GM18499 (cell line): Measurements from ENCODE around the gene TMEM52.
"Not testable (repeated sequence)": the region's sequence is repeated elsewhere in the genome, so short reads cannot be mapped to it uniquely, and the experiment has no call there.

Source experiments
- ATAC-seq: cut with Tn5 transposase; IDR thresholded peaks from one replicate; pipeline ENCODE4 v1.9.1; 2021; ENCODE audit warnings: moderate number of reproducible peaks; ENCODE audit not compliant: insufficient read depth, unreplicated experiment

The TMEM52 gene

DNA sequence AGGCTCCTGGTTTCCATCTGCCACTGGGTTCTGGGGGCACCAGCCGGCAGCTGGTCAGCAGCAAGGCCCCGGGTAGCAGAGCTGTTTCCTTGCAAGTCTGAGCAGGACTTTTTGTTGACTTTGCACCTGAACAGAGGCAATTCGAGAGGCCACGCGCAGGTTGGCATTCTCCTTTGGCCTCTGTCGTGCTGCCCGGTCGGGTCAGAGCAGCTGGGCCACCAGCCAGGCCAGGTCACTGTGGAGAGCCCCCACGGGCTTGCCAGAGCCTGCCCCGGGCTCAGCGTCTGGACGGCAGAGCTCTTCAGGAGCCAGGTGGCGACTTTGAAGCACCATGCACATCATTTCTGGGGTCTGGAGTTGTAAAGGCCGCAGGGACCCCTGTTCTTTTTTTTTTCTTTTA lies 28.4 kb upstream of the TMEM52 start:
- ATAC-seq: no peak

DNA sequence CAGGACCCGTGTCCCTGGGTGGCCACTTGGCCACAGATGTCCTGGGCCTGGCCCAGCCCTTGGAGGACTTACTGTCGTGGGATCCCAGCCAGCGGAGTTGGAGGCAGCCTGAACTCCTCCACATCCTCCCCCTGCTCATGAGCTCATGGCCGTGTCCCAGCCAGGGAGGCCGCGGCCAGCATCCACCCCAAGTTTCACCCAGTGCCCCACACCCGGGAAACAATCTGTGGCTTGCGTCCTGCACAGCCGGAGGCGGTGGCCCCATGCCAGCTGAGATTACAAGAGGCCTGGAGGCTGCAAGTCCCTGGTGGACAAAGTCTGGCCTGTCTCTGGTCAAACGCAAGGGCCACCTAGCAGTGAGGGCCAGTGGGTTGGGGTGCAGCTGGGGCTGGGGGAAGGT lies 27.5 kb upstream of the TMEM52 start:
- no peak for ATAC-seq

DNA sequence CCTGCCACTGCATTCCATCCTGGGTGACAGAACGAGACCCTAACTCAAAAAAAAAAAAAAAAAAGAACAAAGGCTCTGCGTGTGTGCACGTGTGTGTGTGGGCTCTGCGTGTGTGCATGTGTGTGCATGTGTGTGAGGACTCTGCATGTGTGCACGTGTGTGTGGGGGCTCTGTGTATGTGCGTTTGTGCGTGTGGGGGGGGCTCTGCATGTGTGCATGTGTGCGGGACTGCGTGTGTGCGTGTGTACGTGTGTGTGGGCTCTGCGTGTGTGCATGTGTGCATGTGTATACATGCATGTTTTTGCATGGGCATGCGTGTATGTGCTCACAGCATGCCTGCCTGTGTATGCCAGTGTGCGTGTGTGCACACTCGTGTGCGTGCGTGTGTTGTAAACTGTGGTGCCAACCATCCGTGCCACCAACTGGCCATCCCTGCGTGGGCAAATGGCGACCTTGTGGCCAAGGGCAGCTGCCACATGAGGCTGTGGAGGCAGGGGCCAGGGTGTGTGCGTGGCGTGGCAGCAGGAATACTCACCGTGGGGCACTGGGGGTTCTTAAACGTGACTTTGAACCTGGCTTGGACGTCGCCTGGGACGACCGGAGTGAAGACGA lies 26.8 kb upstream of the TMEM52 start:
- ATAC-seq: no peak

DNA sequence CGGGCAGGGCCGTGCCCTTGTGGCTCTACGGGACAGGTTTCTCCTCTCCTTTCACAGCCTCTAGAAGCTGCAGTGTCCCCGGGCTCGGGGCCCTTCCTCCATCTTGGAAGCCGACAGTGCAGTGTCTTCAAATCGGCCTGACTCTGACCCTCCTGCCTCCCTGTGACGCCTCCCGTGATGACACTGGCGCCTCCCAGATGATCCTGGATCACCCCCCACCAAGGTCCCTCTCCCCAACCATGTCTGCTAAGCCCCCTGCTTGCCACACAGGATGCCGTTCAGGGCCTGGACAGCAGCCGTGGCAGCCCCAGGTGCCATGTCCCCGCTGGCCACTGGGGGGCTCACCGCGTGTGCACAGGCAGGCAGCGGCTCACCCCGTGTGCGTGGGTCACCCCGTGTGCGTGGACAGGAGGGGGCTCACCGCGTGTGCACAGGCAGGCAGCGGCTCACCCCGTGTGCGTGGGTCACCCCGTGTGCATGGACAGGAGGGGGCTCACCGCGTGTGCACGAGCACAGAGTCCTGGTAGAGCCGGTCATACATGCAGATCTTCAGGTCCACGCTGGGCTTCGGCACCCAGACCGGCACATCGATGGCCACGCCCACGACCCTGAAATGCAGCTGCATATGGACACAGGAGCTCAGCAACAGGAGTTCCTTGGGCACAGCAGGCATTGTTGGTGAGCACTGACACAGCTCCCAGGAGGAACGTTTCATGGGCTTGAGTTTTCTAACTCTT lies 24.9 kb upstream of the TMEM52 start:
- no peak for ATAC-seq

DNA sequence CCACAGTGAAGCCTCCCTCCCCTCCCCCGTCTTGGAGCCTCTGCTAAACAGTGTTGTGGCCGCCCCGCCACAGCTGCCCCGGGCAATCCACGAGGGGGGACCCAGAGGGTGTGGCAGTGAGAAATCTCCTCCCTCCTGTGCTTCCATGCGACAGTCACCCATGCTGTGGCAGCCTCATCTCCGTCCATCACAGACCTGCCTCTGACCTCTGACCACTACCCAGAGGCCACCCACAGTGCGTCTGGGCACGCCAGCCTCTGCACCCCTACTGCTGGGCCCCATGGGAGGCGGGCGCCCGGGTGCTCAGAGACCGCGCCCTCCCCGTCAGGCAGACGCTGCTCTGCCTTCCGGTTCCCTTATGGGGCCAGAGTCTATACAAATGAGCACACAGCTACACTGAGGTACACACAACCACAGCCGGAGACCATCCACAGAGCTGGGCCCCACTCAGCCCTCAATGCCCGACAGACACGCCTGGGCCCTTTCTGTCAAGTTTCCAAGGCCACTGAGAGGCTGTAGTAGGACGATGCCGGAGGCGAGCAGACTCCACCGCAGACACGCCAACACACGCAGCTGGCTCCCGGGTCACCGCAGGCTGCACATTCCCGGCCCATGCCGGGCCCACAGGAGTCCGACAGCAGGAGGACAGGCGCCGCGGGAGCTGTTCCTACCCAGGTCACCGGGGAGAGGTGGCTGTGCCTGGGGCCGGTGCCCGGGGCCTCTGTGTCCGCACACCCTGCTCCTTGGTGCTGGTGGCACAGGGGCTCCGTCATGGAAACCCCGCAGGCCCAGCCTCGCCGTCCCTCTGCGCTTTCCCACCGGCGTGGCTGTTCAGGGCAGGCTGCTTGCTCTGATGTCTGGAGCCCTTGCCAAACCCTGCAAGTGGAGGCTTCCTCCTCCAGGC lies 23.9 kb upstream of the TMEM52 start:
- no peak for ATAC-seq

DNA sequence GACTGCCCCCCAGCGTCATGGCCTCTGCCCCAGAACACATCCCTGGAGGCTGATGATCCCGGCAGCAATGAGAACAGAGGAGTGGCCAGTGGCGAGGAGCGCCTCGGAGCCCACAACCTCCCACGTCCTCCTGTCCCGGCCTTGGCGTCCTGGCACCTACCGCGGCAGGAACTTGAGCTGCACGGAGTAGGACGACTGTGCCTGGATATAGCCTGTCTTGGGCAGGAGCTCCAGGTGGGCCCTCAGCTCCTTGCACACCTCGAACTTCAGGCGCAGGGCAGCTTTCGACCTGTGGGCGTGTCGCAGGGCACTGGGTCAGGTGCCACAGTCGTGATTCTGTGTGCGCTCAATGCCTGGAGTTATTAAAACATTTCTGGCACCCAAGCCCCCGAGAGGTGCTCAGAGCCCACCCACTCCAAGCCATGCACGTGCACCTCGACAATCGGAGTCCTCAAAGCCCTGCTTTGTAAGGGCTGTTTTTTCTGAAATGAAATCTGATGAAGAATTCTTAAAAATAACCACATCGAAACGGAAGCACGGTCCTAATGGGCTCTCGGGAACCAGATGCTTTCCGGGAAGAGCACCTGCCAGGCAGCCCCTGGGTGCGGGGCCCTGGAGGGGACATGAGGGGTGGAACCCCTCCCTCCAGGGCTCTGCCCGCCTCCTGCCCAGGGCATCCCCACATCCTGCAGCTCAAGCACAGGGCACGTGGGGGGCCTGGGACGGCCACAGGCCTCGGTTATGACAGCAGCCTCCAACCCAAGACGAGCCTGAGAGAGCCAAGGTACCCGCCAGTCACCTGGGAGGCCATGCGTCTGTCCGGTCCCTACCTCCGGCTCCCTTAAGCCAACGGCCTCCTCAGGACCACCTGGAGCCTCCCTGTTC lies 23.0 kb upstream of the TMEM52 start:
- no peak for ATAC-seq

DNA sequence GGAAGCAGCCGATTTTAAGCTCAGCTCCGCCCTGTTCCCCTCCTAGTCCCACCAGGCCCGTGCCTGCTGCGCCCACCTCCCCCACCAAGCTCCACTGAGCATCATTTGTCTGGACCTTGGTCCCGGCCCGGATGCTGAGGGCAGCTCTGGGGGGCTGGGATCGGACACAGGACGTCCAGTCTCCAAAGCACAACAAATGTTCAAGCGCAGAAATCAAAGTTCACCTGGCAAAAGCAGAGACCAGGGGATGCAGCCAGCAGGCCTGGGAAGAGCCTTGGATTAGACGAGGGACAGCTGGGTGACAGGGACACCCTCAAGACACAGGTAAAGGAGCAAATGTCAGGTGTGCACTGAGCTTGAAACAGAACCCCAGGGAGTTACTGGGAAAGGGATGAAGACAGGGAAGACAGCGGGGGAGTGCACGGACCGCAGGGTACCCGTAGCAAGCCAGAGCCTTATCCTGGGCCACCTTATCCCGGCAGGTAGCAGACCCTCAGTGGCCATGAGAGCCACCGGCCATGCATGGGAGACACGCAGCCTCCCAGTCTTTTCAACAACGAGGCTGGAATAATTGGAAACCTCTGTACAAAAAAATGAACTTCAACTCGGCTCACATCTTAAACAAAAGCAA lies 22.2 kb upstream of the TMEM52 start:
- no peak for ATAC-seq

DNA sequence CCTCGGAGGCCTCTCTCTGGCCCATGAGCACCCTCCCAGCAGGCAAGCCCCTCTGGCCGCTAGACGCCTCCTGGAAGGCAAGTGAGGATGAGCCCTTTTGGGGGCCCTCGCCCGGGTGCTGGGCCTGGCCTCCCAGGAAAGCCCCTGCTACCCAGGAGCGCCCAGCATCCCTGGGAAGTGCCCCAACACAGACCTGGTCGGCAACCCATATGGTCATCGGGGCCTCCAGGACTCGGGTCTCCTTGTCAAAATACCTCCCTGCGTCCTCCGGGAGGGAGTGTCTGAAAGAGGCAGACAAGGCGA lies 21.0 kb upstream of the TMEM52 start:
- no peak for ATAC-seq

DNA sequence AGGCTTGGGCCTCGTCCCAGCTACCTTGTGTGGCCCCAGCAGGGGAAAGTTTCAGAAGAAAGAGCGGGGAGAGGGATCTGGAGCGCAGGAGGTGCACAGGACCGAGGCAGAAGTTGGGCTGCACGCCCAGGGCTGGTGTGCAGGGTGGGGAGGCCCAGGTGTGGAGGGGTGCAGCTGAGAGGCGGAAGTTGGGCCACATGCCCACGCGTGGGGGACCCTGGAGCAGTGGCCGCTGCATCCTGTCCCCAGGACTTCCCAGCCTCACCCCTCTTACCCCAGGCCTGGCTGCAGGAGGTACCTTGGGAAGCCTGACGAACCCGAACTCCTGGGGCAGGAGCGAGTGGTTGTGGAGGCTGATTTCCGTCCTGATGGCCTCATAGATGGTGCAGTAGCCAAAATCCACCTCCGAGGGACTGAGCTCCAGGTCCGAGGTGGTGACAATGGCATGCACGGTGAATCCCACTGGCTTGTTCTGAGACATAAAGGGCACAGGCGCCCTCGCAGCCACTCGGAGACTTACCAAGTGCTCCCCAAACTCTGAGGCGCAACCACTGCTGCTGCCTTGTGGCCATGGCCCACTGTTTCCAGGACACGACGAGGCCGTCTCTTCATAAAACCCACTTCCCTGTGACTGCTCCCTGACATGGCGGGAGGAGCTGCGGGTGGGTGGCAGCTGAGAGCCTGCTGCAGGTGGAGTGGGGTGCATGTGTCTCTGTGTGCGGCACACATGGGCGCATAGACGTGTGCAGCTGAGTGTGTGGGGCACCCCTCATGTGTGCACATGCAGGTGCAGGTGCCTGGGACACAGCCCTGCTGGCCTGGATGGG lies 20.4 kb upstream of the TMEM52 start:
- ATAC-seq: no peak

DNA sequence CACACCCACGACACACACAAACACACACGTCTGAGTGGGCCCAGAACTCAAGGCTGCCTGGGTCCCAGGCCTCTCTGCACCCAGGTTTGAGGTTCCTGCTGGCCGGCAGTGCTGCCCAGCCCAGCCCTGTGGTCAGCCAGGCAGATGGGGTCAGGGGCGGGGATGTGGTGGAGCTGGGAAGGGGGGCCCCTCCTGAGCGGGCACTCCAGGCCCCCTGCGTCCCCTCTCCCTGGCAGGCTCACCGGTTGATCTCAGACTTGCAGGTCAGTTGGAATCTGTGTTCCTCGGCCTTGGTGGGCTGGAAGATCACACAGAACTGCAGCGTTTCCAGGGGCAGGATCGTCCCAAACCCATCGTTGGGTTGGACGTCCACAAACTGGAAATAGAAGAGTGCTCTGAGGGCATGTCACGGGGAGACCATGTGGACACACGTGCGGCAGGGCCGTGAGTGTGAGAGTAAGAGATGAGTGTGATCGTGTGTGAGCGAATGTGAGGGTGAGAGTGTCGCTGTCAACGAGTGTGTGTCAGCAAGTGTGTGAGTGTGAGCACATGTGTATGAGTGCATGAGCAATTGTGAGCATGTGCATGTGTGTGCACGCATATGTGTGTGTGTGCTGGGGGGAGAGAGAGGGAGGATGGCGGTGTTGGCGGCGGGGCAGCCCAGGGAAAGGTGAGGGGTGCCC lies 19.7 kb upstream of the TMEM52 start:
- ATAC-seq: no peak

DNA sequence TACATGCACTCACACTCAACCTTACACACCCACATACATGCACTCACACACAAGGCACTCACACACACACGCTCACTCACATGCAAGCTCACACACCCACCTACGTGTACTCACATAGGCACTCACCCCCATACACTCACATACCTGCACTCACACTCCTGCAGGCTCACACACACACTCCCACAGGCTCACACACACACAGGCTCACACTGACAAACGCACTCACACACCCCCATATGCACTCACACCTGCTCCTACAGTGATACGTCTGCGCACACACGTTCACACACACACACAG lies 19.1 kb upstream of the TMEM52 start:
- no peak for ATAC-seq

DNA sequence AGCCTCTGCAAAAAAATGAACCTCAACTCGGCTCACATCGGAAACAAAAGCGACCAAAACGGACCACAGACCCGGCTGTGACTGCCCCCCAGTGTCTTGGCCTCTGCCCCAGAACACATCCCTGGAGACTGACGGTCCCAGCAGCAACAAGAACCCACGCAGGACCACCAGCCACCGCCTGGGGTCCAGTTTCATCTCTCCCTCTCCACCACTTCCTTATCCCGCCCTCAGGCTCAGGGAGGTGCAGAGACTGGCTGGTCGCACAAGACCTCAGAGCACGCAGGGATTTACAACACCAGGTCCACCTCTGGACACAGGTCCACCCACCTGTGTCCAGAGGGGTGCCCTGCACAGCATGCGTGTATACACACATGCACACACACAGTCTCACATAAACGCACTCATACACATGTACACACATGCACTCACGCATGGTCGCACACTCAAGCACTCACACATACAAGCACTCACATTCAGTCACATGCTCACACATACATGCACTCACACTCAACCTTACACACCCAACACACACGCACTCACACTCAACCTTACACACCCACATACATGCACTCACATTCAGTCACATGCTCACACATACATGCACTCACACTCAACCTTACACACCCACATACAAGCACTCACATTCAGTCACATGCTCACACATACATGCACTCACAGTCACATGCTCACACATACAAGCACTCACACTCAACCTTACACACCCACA lies 18.6 kb upstream of the TMEM52 start:
- no peak for ATAC-seq

DNA sequence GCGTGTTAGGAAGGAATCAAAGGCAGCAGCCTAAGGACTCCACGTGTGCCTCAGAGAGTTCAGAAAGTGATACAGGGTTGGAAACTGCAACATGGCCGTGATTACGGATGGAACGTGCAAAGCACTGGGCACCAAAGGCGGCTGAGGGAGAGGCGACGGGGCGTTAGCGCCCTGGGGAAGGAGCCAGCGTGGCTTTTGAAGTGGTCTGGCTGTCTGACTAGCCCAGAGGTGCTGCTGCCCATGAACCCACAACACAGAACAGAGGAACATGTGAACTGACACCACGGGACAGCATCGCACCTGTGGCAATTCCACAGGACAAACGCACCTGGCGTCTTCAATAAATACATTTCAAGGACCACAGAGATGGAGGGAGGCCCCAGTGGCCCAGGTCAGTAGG lies 18.0 kb upstream of the TMEM52 start:
- ATAC-seq: no peak

DNA sequence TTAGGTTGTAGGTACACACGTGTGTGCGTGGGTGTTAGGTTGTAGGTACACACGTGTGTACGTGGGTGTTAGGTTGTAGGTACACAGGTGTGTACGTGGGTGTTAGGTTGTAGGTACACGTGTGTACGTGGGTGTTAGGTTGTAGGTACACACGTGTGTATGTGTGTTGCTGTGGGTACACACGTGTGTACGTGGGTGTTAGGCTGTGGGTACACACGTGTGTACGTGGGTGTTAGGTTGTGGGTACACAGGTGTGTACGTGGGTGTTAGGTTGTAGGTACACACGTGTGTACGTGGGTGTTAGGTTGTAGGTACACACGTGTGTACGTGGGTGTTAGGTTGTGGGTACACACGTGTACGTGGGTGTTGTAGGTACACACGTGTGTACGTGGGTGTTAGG lies 15.8 kb upstream of the TMEM52 start:
- ATAC-seq: not testable (repeated sequence)

DNA sequence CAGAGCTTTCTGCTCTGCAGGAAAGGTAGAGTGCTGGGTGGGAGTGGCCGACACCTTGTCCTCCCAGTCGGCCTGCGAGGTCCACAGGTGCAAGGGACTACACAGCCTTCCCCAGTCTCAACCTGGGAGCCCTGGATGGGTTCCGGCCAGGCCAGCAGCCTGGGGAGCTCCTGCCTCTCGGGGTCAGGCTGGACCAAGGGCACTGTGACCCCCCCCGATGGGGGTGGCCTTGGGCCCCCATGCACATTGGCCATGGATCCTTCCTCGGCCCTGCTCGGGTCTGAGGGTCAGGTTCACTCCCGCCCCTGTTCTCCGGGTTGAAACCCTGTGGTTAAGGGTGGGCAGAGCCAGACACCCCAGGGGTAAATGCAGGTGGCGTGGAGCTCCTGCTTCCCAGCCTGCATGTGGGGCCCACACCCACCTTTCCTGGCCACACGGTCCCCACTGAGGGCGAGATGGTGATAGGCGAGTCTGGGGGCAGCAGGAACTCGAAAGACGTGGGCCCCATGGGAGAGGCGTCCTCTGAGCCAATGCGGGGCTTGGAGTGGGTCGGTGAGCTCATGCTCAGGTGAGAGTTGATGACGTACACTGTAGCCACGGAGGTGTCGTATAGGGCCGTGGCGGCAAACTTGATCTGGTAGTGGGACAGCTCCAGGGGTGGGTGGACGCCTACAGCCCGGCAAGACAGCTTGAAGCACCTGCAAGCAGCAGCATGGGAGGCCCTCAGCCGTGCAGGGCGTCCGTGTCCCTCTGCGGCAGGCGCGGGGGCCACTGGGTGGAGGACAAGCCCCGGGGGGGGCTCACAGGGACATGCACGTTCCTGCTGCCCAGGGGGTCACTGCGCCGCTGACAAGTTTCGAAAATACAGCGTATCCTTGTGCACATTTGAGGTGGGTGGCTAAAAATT lies 10.8 kb upstream of the TMEM52 start:
- ATAC-seq: no peak

DNA sequence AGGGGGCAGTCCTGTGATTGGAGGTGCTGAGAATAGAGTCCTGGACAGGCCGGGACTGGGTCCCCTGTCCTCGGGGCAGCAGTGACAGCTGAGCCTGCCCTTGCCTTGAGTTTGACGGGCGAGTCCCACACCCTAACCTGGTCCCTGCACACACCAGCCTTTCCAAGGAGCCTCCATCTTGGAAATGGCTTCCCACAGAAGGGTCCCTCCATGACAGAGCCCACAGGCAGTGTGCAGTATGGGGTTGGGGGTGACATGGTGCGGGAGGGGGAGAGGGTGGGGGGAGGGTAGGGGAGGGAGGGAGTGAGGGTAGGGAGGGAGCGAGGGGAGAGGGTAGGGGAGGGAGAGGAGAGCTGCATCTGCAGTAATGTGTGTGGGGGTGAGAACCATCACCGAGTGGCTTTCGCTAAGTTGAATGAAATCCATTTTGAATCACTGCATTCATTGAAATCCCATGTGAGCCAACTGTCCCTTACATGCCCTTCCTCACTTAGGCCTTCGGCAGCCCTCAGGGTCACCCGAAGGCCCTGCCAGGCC lies 10.1 kb upstream of the TMEM52 start:
- ATAC-seq: no peak
